Hematopoietic multipotent progenitor cell treated with erythropoietin and hydrocortisone succinate and interleukin-3 and kit ligand, for 17 days (in vitro differentiated cells): ENCODE data around the gene SEMA3C.
"Not testable (repeated sequence)": the region's sequence is repeated elsewhere in the genome, so short reads cannot be mapped to it uniquely, and the experiment has no call there.

Experiments
- DNase-seq: peaks from one replicate; pipeline ENCODE4 v3.0.0-alpha.2; 2015; ENCODE audit warnings: low spot score

The SEMA3C gene

DNA sequence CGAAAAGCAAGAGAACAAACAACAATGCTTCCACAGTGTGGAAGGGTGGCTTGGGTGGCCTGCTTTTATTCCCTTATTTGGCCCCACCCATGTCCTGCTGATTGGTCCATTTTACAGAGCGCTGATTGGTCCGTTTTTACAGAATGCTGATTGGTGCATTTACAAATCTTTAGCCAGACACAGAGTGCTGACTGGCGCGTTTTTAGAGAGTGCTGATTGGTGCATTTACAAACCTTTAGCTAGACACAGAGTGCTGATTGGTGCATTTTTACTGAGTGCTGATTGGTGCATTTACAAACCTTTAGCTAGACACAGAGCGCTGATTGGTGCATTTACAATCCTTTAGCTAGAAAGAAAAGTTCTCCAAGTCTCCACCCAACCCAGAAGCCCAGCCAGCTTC is 8.1 kb upstream of the SEMA3C start:
- DNase-seq: not testable (repeated sequence)

DNA sequence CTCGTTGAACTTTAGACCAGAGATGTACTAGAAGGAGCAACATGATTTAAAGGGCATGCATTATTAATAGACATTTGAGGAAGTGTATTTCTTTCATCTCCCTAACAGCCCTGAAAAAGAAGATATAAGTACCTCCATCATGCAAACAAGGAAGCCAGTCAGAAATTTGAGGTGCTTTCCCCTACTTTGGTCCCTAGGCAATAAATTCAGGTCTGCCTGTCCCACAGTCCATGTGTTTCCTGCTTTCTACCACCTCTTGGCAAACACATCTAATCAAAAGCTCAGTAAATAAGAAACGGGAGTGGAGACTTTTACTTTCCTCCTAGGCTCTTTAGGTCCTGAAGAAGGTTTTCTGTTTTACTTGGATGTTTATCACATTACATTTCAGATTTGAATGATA is 5.2 kb upstream of the SEMA3C start:
- DNase-seq: no peak

DNA sequence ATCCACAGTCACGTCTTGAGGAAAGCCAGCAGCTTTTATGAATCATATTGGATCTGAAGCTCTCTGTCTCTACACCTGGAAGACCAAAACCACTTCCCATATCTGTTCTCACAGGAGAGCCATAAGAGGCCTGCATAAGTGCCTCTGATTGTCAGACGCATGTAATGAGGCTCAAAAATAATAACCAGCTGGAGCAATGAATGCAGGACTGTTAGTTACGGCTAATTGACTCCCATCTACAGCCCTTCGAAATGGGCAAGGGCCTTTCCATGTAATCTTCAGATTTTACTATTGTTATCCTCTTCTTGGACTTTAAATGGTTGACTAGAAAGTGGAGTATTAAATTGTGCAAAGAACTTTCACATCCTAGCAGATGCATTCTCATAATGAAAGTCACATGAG is 4.4 kb upstream of the SEMA3C start:
- no peak for DNase-seq

DNA sequence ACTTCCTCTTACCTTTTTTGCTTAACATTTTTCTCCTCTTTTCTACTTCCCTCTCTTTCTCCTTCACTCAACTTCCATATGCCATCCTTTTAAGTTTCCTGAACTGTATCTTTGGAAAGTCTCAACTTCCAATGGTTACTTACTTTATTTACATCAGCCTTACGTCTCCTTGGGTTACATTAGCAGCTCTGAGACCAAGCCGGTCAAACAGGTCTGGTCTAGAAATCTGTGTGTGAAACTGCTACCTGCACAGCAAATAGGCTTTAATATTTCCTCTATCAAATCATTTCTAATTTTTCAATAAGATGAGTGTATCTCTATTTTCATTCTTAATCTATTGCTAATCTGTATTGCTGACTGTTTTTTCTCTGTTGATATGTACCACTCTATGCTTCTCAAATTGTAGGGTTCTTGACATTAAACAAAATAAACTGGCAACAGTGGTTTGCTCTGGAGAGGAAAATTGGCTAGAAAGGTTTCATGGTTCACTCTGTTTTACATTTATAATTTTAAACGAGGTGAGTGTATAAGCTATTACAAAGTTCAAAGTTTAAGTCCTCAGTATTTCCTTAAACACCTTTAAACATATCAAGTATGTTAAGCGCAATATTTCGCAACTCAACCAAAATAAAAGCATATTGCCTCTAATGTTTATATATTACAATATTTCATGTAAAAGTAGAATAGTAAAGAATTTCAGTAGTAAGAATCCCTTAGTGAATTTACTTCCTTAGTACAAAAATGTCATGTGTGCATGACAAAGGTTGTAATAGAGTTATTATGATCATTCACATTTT is 3.6 kb upstream of the SEMA3C start:
- DNase-seq: no peak

DNA sequence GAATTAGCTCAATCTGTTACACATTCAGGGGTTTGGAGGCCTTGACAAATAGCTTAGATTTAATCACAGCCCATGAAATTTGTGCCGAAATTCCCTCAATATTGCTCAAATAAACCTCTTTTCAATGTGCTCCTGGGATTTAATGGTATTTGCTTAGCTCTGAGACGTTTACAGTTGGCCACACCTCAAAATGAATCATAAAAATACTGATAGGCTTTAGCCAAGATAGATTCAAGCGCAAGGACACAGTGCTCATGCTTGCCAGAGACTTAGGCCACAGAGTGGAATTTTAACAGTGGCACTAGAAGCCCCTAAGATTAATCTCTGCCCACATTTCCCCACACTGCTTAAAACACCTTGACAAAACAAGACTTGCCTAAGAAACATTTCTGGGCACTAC is 2.3 kb upstream of the SEMA3C start:
- no peak for DNase-seq

DNA sequence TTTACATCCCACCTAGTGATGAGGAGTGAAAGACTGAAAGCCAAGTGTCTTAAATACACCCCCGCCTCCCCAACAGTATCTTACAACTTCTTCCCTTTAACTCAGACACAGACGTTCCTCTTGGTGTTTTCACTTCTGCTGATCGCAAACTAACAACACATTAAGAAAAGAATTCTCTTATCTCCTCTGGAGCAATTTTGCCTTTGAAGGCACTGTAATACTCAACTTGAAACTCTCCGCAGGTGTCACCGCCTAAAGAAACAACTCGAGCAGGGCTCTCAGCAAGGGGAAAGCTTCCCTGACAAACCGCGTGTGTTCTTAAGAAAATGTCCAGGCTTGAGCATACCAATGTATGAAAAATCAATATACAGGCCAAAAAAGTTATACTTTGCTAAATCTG is 452 bp downstream of the SEMA3C start:
- DNase-seq: no peak

DNA sequence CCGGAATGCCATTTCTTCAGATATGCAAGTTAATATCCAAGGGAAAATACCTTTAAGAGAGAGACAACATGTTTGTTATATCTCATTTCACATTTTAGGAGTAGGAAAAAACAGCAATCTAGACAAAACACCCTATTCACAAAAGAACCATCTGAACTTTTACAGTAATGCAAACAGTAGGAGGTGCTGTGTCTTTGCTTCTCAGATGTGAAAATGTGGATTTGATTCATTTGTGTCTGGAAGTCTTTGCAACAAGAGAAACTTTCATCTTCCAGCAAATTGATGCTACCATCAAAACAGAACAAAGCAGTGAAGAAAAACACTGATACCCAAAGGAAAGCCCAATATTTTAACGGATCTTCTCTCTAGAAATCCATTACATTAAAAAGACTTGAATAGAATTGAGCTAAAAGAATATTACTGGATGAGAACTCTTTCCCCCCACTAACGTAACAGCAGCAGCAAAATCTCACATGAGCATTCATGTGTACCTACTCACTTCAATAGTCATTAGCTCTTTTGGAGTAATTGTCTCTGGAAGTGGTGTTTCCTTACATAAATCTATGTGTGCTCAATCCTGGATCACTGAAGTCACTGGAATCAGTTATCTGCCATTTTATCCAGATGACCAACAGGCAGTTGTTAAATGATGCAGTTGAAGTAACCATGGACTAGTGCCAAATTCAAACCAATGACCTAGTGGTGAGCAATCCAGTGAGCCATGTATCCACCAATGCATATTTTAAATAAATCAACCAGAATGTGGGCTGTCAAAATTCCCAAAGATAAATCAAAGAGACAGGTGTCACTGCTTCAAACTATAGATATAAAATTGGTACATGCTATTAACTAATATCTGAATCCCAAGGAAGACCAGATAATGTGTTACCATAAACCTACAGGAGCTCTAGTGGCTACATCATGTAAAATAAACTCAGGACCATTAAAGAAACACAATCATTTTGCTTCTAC is 1.8 kb downstream of the SEMA3C start:
- no peak for DNase-seq

- DNase-seq: no peak
Observed at GRCh38 chr7:80910228-80910627, 8.6 kb downstream of the SEMA3C start.

GRCh38 chr7:80908360-80908797 is 10.5 kb downstream of the SEMA3C start:
- DNase-seq: no peak

- no peak for DNase-seq
Observed at GRCh38 chr7:80907612-80908011, 11.2 kb downstream of the SEMA3C start.

DNA sequence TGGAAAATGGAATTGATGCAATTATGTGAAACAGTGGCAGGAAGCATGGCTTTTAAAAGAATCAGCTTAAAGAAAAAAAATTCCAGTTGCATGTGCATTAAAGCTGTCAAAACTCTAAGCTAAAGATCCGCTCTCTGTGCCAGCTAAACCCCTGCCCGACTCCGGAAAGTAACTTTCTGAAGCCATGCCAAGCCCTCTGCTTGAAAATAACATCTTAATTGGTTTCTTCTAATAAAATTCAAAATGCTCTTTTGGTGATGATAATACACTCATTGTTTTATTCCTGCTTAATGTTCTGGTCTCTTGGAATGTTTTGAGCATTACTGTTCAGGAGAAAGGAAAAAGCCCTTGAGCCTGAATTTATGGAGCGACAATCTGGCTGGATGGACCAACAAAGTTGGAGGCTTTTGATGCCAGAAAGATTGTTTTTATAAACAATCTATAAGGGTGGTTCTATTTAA is 11.7 kb downstream of the SEMA3C start:
- no peak for DNase-seq

- no peak for DNase-seq
Observed at GRCh38 chr7:80905334-80905733, 13.5 kb downstream of the SEMA3C start.

DNA sequence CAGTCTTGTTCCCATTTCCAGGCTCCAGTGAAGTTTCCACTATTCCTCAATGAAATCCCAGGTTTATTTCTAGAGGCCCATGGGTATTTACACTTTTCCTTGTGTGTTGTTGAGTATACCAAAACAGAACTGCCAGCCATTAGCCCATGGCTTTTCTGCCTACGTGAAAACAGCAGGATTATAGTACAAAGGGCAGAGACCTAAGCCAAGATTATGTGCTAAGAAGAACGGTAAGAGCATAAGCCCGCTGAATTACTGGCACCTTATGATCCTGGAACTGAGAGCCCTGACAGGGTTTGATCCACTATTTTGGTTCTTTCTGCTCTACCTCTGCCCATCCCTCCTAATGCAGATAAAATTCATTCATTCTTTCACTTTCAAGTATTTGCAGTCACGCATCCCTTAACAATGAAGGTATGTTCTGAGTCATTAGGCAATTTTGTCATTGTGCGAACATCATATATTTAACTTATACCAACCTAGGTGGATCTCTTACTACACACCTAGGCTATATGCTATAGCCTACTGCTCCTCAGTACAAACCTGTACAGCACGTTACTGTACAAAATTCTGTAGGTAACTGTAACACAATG is 16.0 kb downstream of the SEMA3C start:
- no peak for DNase-seq

DNA sequence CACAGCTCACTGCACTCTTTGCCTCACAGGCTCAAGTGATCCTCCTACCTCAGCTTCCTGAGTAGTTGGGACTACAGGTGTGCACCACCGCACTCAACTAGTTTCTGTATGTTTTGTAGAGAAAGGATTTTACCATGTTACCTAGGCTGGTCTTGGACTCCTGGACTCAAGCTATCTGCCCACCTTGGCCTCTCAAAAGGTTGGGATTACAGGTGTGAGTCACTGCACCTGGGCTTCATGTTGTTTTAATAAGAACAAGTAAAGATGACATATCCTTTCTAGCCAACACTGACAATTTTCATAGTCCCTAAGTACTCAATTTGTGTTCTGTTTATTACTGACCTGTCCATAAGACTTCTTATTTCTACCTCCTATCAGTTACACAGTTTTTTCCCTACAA is 16.8 kb downstream of the SEMA3C start:
- no peak for DNase-seq

GRCh38 chr7:80900583-80901576 is 18.0 kb downstream of the SEMA3C start:
- no peak for DNase-seq

- DNase-seq: no peak
Observed at GRCh38 chr7:80896906-80897598, 21.8 kb downstream of the SEMA3C start.

GRCh38 chr7:80895056-80895455 is 23.8 kb downstream of the SEMA3C start:
- no peak for DNase-seq

DNA sequence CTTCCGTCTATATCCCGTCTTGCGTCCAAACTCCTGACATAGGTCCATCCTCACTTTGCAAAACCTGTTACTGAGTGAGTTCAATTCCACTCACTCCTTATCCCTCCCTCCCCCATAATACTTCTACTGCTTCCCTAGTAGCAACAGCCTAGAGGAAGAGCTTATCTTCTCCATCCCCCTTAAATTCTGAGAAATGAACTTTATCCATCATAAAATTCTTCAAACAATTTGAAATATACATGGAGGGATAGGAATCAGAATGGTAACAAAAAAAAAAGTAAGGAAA is 27.6 kb downstream of the SEMA3C start:
- DNase-seq: no peak

DNA sequence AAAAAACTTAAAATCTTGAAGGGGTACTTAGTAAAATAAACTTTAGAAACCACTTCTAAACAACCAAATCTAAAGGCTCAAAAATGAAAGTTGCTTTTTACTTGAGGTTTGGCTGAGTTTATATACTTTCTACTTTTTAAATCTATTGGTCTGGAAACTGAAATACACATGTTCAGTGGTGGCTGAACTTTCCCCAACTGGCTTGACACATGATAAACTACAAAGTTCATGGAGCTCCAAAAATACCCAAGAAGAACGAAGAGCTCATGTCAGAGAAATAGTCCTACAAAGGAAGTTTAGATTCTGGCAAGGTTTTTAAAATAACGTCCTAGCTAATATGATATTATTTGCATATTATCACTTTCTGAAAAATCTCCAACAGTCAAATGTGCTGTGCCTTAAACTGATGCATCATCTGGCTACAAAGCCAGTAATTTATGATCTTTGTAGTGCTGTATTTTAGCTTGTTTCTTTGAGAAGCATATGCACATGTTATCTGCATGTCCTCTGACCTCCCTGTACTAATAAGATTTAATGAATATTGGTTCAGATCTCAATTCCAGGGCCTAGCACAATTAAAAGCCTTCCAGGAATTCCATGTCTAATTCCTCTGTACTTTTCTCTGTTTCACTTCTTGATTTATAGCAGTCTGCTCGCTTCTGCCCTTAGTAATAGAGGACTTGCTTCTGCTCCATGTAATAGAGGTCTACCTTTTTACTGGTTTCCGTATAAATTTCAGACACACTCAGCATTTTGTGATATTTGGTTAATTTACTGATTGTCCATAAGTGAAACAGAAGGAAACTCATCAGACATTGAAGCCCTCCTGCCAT is 28.2 kb downstream of the SEMA3C start:
- DNase-seq: no peak

- no peak for DNase-seq
Observed at GRCh38 chr7:80889525-80889924, 29.3 kb downstream of the SEMA3C start.
